HS-5 (cell line): ENCODE data around the gene FYB1.

Experiments used
- DNase-seq: peaks from one replicate; pipeline ENCODE4 v3.0.0-alpha.2; 2012; ENCODE audit warnings: low read depth

Gene FYB1

DNA sequence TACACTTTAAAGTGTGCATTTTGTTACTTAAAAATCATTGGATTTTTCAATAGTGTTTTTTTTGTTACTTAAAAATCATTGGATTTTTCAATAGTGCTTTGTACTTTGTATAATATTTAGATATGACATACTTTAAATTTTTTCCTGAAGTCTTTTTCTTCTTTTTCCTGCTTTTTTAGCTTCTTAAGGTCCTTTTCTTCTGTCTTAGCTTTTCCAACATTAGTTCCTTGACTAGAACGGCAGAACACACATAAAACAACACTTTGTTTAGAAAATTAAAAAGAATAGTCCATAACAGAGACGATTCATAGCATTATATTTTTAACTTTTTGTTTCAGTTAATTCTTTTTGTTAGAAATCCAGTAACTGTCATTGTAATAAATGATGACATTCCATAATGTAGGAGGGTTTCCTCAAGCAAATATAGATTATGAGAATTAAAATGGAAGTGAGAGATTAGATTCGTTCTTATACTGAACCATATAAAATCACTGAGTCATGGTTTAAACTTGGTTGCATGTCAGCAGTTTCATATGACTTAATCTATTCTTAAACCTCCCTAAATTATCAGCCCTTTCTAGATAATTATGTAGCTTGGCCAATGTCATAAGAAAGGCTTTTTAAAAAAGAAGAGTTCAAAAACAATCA, 99.8 kb downstream of the FYB1 start:
- DNase-seq, result no peak

DNA sequence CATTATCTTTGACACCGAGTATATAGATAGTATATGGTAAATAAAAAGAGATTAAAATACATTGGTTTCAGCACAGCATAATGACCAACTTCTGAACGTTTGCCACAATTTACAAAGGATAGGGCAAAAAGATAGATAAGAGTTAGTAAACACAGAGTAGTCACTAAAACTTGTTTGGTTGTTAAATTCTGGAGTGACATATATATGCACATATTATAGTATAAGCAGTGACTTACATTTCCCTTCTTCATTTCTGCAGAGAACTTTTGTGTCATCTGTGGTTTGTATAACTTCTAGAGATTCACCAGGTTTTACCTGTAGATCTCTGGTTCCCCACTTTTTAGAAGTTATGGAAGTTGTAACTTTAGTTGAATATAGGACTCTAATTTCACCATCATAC, 100.7 kb downstream of the FYB1 start:
- no peak for DNase-seq

DNA sequence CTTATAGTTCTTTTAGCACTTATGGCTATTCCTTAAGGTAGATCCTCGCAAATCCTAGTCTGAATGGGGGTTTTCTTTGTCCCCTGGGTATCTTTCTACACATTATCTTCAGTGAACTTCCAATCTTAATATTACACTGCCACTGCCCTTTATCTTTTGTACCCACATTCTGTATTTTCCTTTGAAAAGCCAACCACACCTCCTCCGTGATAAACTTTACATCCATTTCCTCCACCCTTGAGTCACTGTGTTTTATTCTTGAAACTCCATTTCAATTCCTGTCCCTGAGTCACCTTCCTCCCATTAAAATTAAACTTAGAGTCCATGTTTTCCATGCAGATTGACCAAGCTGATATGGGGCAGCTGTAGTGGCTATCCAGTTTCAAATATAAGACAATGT, 102.0 kb downstream of the FYB1 start:
- no peak for DNase-seq

DNA sequence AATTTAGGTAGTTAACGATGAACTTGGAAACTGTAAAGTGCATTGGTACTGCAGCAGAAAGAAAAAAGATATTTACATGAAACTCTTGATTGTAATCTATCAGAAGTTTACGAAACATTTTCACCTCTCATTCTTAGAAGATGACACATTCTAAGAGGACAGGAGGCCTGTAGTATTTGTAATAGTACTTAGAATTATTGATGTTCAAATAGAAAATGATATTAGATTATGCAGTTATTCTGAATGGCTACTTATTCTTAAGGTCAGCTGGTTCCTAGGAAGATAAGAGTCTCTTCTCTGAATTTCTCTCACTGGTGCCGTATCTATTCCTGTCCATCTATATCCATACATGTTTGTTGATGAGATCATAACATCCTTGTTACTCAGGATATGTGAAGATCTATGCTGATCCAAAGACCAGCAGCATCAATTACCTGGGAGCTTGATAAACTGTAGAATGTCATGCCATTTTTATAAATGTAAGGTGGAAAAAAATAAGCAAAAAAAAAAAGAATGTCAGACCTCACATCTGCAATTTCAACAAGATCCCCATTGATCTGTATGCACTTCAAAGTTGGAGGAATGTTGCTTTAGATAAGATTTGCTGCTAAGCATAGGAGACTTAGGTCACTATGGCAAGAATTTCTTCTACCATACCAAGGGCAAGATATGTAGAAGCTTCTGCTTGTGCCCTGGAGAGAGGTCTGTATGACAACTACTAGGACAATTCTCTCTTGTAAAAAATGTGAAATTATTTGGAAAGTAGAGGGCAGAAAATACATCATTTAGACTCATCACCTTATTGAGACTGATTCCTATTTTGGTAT, 102.8 kb downstream of the FYB1 start:
- no peak for DNase-seq

DNA sequence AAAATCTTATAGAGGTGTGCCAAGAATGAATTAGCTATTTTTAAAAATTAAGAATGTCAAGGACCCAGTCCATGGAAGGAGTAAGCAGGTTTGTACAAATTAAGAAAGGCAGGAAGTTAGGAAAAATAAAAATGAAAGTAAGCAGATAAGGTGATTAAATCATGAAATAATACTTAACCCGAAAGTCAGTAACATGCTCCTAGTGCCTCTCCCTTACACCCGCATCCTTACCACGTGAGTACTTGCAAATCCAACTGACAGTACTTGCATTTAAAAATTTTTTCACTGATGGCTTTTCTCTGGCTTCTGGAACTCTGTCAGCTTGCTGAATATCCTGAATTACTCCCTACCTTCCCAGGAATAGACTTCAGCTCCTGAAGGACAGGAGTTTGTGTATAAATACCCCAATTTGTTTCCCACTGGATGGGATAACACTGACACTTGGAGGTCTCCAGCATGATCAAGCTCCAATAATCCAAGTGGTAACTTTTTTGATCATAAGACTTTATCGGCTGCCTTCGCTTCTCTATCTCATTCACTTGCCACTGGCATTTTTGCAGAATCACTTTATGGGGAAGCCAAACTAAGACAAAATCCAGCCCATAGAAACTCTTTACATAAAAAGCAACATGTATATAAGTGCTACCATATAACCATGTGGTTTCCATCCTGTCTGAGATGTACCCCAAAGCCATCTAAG, 103.6 kb downstream of the FYB1 start:
- no peak for DNase-seq

DNA sequence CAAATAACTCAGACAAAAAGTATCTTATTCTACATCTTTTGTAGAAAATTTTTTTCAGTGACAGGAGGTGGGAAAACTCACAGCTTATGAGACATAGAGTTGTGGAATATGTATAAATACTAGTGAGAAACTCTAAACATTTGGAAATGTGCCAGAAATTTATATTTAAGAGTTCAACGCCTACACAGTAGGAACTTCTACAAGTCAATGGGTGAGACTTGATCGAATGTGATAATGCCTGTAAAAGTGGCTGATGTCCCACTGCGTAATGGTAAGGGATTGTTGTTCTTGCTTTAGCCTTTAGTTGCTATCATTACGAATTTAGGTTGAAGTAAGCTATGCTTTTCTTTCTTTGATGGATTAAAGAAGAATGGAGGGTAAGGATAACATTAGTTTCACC, 105.2 kb downstream of the FYB1 start:
- no peak for DNase-seq

DNA sequence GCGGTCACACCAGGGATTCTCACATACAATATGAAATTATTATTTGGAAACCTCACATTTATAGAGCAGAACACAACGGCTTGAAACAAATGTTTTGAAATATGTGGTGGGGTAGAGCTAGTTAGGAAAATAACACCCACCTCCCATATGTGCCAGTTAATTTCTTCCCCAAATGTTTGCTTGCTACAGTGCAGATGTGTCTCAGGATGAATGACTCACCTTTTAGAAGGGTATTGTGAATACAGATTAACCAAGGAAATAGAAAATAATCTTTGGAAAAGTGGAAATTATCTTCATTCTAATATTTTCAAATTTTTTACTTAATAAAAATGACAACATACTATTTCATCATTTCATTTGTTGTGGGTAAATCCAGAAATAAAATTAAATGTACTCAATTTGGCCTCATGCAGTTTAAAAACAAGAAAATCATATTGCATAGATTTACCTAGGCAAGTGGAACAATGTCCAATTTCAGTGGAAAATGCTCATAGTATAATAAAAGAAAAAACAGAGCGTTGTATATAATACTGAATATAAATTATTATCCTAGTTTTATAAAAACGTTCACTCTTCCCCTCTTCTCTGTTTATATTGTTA, 105.9 kb downstream of the FYB1 start:
- DNase-seq, result no peak

DNA sequence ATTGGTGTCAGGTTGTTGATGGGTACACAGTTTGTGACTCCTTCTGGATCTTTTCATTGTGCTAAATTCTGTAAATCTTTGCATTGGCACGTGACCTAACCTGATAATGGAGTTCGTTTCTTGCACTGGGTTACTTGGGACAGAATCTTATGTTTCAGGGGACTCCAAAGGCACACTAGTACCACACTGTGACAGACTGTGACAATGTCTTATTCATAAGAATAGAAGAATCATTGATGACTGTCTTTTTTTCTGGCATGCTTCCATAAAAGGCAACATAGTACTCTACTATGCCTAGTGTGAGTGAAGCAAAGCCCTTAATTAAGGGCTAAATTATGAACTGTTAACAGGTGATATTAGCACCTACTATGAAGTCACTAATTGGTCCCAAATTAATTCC, 109.8 kb downstream of the FYB1 start:
- no peak for DNase-seq

DNA sequence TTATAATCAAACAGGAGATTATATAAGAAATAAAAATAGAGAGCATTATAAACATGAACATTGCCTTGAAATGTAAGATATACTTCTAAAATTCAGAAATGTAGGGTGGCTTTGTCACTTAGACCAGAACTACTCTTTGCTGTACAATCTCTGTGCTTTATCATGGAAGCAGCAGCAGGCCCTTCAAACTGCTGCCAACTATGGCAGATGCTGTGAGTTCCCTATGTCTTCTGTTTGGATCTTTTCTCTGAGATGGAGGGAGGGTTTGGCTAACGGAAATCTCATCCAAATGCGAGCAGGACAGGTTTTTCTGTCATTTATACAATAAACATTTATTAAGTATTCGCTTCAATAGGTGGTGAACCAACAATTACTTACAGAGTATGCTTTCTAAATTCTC, 110.4 kb downstream of the FYB1 start:
- no peak for DNase-seq

DNA sequence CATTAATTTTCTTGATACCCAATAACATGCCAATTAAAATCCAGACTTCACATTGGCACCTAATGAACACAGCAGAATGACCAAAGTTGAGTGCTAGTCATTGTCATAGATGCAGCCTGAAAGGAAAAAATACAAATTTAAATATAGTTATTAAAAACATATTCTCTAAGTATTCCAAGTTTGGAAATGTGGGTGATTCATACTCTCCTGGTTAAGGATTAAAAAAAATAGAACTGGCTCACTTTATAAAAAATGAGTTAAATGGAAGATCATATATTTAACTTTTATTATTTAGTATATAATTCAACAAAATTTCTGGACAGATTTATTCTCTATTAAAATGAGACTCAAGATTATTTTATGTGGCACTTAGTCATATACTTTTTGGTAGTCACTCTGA, 112.0 kb downstream of the FYB1 start:
- no peak for DNase-seq

DNA sequence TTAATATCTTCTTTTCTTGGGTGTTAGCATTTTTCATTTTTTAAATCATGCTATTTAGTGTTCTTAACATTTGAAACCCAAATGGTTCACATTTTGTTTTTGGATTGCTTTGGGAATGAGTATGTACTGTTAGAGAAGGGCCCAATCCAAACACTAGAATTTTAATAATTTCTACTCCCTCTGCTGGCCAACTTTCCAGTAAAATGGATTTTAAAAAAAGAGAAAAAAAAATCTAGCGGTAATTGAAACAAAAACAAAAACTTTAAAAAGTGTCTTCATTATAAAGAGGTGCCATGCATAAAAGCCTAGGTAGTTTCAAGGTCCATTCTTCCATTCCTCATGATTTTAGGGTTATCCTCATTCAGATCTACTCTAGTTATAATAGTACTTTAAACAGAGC, 113.0 kb downstream of the FYB1 start:
- DNase-seq, result no peak

DNA sequence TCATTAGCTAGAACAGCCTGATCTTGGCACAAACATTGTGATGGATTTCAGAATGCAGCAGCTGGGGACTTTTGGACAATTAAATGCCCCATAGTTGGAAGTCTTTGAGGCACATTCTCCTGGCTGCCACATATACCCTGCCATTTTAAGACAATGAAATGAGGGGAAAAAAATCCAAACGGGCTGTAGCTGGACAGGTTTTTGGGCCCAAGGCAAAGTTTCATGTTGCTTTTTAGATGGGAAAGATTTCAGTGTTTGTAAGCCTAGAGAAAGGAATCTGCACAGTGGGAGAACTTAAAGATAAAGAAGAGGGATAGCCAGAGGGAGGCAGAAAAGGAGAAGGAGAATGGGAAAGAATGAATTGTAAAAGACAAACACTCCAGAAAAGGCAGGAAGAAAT, 115.1 kb downstream of the FYB1 start:
- DNase-seq, result no peak

DNA sequence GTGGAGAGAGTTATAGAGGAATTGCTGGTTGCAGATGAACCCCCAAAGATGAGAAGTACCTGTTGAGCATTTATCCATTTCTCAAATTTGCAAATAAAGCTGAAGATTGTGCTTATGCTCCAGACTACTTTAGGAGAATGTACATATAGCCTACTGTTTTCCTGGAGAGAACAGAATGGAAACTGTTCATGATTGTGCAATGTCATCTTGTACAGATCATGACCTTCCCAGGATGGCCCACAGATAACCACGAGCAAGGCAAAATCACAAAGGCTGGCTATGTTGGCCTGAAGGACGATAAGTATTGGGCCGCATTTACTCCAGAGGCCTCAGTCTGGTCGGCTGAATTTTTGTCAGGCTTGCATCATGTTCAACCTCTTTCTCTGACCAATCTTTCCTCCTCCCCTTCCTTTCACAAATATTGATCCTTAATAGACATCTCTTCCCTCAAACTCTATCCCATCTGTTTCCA, 116.6 kb downstream of the FYB1 start:
- DNase-seq, result no peak

DNA sequence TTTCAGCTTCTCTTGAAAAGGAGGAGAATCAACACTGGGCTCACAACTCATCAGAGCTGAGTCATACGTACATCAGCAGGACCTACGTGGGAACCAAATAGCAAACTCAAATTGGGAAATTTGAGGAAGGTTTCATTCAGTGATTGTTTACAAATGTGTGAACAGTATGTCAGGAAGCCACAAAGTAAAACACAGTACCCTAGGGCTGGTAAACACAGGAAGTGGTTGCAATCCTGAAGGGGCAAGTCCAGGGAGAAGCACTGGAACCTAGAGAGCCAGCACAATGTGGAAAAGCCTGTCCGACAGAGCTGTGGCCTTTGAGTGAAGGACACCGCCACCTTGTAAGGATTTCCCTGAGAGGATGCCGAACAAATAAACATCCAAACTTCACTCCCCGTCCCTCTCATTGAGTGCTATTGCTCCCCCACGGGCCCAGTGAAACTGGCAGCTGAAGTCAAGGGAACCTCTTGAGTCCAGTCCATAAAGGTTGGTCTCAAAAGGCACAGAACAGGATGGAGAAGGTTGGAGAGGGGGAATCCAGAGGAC, 118.4 kb downstream of the FYB1 start:
- peak; percentile 99 for DNase-seq

DNA sequence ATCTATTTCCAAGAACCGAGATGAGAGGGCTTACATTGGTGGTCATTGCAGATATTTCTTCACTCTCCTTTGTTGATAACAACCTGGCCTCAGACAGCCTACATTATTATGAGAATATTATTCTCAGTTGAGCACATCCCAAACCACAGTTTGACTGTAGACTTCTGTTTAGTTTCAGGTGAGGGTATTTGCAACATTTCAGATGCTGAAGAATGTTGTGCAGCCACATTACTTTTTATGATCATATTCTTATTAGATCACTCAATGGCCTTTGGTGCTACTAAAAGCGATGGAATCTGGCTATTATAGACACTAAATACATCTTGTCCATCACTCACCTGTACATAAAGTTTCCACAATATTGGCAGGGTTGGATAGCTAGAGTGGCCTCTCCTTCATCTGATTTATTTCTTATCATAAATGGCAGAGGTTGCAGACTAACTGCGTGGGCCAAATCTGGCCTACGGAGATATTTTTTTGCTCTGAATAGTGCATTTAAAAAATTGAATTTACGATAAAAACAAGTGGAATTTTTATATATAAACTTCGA, 119.0 kb downstream of the FYB1 start:
- no peak for DNase-seq

DNA sequence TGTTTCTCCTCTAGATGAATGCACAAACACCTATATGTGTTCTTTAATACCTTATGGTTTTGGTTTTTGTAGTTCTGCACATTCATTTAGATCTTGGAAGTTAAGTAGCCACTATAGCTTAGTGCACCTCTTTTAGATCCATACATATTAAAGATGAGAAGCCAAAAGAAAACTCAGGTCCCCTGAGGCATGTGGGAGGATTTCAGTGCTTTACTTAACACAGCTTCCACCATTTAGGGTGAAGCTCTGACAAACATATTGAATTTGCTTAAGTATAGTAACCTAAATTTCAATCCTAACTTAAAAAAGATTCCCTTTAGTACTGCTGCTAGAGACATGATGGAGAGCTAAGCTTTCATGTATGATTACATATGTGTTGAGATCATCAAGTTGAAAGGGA, 119.5 kb downstream of the FYB1 start:
- no peak for DNase-seq

DNA sequence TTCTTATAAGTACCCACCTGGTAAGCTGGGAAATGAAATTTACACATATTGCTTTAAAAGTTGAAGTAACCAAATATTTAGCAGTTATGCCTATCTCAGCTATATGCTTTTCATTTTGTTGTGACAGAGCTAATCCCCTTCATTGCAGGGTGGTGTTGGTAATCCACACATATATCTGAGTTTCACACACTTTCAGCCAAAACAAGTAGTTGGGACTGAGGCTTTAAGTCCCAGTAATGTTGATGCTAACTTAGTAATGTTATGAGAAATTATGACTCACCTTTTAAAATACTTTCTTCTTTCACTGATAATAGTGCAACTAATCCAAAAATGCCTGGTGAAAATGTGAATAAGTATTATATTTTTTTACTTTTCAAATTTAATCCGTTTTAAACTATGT, 126.0 kb downstream of the FYB1 start:
- no peak for DNase-seq

DNA sequence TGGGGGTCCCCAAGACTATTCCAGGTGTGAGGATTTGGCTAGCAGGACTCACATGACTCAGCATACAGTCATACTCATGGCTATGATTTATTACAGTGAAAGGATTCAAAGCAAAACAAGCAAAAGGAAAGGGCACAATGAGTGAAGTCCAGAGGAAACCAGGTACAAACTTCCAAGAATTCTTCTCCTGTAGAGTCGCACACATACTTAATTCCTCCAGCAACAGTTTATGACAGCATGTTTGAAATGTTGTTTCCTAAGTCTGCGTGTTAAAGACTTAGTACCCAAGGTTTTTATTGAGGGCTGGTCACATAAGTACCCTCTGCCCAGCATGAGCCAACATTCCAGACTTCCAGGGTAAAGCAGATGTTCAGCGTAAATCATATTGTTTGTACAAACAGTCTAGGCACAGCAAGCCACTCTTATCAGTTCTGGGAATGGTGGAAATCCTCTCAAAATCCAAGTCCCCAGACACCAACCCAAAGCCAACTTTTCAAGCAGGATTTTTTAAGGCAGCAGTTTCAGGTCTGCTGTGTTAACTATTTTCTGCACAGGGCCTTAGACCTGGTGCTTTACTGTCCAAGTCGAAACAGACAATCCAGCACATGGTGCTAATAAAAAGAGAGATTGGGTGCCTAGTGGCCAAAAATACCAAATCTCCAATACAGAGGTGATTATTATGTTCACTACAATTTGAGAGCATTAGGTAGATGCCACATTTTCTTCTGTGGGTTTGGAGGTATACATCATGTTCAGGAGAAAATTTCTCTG, 126.6 kb downstream of the FYB1 start:
- DNase-seq, result no peak

DNA sequence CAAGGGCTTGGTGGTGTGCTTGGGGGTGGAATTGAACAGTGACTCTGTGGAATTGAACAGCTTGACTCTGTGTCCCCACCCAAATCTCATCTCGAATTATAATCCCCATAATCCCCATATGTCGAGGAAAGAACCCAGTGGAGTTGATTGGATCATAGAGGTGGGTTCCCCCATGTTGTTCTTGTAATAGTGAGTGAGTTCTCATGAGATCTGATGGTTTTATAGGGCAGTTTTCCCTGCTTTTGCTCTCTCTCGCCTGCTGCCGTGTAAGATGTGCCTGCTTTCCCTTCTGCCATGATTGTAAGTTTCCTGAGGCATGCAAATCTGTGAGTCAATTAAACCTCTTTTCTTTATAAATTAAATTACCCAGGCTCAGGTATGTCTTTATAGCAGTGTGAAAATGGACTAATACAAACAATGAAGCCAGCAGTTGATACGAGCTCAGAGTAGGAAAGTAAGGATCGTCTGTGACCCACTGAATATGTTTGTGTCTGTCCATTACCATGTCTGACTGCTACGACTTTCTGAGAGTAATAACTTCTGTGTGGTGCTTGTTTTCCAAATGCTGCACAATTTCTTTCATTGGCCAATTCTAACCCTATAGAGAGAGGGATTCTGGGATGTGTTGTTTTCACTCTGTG, 127.3 kb downstream of the FYB1 start:
- DNase-seq, result no peak

DNA sequence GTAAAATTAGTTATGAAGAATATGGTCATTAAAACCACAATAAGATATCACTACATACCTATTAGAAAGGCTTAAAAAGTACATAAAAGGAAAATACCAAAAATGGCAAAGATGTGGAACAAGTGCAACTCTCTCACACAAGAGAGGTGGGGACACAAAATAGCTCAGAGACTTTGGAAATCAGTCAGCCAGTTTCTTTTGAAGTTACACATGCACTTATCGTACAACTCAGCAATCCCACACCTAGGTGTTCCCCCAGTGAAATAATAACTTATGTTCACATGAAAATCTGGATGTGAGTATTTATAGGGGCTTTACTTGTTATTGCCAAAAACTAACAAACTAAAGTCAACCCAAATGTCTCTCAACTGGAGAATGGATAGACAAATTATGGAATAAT, 135.4 kb downstream of the FYB1 start:
- DNase-seq, result no peak

DNA sequence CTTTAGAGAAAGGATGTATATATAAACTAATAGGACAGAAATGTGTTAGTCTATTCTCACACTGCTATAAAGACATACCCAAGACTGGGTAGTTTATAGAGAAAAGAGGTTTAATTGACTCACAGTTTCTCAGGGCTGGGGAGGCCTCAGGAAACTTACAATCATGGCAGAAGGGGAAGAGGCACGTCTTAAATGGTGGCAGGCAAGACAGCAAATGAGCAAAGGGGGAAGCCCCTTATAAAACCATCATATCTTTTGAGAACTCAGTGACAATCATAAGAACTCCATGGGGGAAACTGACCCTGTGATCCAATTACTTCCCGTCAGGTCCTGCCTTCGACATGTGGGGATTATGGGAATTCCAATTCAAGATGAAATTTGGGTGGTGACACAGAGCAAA, 136.4 kb downstream of the FYB1 start:
- DNase-seq, result no peak
